GM18498 (cell line): ENCODE measurements around the gene ACOXL.
"Not testable (repeated sequence)": the region's sequence is repeated elsewhere in the genome, so short reads cannot be mapped to it uniquely, and the experiment has no call there.

Experiments
- ATAC-seq: cut with Tn5 transposase; IDR thresholded peaks from one replicate; pipeline ENCODE4 v1.9.1; 2021; ENCODE audit warnings: mild to moderate bottlenecking, moderate library complexity; ENCODE audit not compliant: unreplicated experiment

Gene ACOXL

DNA sequence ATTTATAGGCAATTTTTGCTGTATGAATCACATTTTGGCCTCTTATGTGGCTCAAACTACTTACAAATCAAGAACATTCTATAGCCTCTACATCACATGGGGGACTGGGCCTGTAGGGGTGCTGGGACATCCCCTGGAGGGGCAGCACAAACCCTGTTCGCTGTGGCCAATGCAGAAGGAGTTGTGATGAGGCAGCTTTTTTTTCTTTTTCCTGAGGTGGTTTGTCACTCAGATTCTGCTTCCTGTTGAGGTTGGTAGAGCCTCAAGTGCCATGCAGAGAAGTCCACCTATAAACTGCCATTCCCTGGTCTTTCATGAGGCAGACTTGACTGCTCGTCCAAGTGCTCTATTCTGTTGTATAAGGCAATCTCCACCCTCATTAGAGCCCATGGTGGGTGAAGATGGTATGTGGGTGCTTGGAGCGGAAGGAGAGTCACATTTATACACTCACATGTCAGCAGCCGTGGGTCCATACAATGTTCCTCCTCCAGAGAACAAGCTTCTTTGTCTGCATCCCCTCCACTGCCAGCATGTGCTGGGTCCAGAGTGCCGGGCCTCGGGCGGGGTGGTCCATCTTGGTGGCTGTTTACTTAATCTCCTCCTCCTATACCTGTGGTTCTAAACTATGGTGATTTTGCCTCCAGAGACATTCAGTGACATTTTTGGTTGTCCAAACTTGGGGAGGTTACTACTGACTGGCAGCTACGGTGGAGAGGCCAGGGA, 120.3 kb downstream of the ACOXL start:
- no peak for ATAC-seq

DNA sequence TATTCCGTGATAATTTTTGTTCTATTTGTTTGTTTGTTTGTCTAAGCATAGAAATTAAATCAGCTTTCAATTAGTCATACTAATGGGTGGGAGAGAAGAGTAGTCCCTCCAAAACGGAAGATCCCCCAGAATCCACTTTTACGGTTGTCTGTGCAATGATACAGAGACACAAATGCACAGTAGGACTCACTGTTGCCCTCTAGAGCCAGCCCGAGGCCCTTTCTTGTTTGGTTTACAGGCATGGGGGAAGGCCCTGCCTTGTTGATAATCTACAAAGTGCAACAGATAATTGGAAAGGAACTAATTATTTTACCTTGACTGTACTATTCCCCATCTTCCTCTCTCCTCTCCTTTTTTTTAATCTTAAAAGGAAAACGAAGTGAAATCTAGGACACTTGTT, 121.1 kb downstream of the ACOXL start:
- no peak for ATAC-seq

DNA sequence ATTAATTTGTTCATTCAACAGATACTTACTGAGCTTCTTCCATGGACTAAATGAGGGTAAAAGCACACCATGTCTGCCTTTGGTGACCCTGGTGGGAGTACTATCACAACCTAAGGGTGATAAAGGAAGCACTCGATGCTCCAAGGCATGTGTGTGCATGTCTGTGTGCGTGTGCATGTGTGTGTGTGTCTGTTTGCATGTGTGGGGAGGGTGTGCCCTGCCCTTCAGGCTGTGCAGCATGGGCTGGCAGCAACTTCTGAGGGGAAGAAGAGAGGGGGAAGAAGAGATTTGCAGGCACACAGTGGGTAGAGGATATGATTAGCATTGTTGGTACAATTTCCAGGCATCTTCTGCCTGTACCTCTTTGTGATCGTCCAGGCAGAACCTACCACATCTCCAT, 121.6 kb downstream of the ACOXL start:
- no peak for ATAC-seq

DNA sequence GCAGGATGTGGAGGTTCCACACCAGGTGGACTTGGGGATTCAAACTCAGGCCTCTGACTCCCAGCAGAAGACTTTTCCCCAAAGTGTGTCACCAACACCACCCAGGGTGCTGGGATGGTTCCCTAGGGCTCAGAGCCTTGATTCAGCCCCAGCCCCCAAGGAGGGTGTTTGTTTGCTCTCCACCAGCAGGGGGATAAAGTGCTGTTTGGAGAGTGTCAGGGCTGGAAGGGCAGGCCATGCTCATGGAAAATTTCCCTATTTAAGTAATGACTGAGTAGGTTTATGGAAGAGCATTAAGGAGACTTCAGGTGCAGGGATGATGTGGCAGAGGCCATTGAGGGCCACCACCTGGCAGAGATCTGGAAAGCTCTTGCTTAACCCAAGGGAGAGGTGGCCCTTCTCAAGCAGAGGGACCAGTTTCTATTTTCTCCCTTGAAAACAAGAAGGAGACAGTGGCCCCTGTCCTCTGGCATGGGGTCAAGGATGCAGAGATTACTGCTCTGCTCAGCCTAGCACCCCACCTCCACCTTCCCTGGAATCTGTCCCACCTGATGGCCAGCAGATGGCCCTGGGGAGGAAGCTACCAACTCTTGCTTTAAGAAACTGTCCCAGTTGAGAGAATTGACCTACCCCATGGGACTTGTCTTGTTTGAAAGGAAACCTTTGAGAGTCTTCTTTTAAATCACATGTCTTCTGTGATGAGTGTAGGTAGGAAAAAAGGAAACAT, 122.1 kb downstream of the ACOXL start:
- ATAC-seq, result no peak

DNA sequence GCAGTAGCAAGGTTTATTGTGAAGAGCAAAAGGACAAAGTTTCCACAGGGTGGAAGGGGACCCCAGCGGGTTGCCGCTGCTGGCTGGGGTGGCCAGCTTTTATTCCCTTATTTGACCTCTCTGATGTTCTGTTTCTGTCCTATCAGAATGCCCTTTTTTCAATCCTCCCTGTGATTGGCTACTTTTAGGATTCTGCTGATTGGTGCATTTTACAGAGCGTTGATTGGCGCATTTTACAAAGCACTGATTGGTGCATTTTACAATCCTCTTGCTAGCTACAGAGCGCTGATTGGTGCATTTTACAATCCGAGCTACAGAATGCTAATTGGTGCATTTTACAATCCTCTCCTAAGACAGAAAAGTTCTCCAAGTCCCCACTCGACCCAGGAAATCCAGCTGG, 123.5 kb downstream of the ACOXL start:
- not testable (repeated sequence) for ATAC-seq

DNA sequence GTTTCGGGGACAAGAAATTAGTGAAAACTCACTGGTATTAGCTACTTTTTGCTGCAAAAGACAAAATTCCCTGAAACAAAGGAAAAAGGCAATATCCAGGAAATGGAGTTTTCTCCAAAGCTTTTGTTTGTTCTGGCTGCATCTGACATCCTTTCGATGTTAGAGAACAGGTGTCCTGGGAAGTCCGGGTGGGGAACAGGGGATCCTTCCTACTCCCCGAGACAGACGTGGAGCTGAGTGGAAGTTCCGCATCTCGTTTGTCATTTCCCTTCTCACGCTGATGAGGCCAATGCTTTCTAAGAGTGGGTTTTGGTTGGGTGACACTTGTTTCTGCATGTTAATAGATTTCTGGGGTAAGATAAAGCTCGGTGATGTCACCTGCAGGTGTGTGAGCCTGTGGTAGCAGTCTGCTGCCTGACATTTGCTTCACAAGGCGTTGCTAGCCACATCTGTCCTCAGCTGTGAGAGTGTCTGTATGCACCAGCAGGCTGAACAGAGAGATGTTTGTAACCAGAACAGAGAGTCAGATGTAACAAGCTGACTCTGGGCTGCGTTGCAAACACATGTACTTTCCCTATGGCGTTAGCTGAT, 125.9 kb downstream of the ACOXL start:
- ATAC-seq, result peak; percentile 88

DNA sequence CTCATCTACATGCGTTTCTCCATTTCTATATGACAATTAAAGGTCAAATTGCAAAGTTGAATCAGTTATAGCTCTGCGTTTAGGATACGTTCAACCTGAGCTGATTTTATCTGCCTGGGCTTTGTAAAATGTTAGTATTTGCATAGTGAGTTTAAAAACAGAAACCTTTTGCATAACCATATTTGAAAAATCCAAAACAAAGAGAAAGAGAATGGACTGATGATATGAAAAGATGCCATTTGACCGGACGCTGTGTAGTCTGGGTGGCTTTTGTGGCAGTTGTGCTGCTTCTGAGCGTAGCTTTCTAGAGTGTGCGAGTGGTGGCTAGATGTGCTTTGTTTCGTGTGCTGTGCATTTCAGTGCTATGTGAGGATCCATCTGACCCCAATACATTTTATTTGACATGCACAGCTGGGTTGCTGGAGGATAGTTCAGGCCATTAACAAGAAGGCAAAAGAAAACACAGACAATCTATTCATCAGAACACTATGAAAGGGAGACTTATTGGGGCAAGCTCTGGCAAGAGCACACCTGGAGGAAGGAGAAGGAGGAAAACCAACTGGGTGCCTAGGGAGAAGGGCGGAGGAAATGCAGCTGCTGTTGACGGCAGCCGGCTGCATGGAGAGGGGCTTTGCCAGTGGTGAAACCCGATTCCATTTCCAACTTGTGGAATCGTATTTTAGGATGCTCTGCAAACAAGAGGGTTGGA, 126.8 kb downstream of the ACOXL start:
- ATAC-seq, result peak; percentile 29

DNA sequence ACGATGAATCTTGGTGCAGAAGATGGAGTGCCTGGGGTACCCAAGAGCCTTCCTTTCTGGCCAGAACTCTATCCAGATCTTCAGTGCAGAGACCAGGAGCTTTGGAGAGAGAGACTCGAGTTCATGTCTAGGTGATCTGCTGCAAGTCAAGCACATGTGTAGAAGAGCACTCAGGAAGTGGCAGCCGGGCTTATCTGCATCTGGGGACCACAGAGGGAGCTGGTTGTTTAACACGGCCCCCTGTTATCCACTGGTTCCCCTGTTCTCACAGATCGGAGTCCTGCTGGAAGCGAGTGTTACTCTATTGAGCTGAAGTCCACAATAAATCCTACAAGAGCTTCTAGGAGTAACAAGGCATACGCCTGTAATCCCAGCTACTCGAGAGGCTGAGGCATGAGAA, 128.3 kb downstream of the ACOXL start:
- ATAC-seq, result no peak

DNA sequence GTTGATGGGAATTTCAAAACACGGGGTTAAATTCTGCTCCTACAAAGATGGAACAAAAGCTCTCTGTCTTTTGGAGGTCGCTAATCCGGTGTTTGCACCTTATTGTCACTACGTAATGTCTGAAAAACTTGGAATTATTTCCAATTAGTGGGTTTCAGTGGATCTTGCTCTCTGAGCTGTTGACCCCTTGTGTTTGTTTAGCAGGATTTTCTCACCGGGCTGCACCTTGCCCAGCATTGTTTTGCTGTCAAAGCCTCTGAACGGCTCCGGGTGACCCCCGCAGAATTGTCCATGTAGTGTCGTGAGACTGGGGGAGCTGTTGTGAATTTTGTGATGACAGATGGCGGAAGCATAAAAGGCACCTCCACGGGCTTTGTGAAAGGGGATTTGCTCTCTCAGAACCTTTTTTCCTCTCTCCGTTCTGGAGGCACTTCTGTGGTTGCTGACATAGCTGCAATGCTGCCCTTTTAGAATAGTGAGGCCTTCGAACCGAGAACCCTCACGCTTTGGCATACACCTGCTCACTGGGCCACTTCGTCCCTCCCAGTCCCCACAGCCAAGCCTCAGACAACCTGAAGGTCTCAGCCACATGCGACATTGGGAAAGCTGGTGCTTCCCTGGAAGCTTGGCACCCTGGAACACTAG, 129.4 kb downstream of the ACOXL start:
- ATAC-seq, result no peak

DNA sequence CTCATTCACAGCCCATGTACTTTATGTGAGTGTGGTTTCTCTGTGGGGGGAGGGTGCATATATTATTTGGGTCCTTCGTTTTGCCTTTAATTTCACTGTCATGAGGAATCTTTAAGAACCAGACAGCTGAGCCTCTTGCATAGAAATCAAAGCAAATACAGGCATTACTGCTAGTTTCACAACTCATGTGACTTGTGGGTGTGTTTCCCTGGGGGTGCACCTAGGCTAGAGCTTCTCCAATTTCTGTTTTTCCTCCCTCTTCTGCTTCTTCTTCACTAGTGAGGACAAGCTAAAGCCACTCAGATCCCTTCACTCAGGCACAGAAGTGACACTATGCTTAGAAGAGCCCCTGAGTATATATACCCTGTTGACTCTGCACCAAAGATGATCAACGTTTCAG, 131.4 kb downstream of the ACOXL start:
- no peak for ATAC-seq

DNA sequence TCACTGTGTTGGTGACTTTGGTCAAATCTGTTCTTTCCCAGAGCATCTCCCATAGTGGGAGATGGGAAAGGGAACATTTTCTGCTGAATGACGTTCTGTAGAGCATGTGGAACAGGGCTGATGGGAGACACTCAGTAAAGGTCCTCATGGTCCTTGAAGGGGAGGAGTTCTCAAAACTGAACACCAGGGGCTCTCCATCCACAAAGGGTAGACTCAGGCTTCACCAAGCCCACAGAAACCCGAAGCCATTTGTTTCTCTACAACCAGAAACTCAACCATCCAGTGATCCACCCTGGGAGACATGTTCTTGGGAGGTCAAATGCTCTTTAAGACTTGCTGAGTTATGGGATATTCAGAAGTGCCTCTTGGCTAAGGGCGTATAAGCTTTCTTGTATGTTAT, 131.8 kb downstream of the ACOXL start:
- no peak for ATAC-seq

DNA sequence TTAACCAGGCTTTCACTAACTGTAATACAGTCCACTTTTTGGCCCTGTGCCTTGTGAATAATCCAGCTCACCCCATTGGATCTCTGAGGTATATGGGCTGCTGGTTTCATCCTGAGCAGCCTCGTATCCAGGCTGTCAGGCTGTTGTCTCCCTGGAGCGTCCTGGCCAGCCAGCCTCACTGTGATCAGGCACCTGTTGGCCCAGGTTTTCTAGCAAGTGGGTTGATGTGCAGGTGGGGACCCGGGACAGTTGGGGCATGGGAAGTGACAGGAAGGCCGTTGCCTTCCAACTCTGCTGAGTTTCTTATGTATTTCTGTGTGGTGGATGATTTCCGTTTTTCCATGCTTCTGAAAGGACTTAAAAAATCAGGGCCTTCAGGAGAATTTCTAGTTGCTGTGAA, 132.4 kb downstream of the ACOXL start:
- ATAC-seq, result no peak

DNA sequence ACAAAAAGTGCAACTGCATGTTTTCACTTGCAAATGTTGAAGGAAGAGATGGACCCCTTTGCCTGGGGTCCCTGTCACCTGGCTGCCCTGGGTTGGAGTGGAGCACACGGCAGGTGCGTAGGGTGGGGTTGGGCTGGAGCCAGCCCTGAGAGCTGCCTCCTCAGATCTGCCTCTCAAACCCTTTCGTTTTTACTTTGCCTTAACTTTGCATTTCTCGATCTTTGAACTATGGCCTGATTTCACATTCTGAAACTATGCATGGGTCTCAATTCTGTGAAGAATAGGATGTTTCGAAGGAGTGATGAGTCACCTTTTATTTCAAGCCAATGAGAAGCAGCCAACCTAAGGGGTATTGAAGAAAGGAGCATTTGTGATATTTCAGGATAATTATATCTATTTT, 132.8 kb downstream of the ACOXL start:
- ATAC-seq, result peak; percentile 94

DNA sequence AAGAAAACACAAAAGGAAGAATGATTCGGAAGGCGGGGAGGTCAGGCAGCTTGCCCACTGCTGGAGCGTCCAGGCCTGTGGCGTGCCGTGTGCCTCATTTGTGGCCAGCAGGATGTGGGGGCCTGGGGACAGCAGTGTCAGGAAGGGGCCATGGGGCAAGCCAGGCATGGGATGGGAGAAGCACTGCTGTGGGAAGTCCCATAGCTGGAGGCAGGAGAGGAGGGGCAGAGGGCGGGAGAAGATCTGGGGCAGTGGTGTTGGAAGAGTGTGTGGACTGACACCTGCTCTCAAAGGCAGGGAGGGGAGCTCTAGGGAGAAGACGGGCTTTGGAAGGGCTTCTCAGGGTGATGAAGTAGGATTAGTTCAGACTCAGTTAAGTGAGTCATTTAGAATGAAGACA, 133.7 kb downstream of the ACOXL start:
- no peak for ATAC-seq

DNA sequence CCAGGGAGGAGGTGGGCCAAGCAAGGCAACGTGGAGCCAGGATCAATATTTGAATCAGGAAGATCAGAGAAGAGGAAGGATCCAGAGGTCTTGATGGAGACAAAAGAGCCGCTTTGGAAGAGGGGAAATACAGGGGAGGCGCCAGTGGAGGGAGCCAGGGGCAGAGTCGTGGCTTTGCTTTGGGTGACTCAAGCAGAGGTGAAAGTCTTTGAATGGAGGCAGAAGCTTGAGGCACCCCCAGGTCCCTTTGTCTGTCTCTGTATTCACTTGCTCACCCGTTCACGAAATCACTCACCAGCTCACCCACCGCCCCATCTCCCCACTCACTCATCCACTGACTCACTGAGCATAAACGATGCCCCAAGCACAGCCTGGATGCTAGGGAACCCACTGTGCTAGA, 134.1 kb downstream of the ACOXL start:
- no peak for ATAC-seq

DNA sequence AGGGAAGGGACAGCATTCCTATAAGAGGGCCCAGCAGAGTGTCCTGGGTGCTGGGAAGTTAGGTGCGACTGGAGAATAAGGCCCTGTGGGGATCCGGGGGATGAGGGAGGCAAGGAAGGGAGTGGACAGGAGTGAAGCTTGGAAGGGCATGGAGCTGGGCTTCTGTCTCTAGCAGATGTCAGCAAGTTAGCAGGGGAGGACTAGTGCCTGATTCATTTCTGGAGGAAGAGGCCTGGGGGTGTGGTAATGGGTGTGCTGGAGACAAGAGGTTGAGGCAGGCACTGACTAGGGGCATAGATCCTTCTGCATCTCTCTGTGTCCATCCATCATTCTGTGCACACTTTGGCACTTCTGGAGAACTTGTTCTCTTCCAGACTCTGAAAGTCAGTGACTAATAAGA, 134.7 kb downstream of the ACOXL start:
- no peak for ATAC-seq

DNA sequence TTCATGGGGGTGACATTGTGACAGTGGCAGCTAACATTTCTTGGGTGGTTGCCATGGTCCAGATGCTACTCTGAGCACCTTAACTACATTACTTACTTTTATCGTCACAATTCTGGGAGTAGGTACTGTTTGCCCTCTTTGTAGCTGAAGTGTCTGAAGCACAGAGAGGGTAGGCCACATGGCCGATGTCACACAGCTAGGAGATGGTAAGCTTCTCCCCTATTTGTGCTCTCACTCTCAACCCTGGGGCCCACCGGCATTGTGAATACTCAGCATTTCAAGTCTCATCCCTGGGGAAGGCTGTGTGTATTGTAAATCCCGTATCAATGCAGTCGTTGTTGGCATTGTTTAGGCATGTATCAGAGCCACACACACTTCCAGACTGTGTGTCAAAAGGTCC, 136.6 kb downstream of the ACOXL start:
- ATAC-seq, result no peak

DNA sequence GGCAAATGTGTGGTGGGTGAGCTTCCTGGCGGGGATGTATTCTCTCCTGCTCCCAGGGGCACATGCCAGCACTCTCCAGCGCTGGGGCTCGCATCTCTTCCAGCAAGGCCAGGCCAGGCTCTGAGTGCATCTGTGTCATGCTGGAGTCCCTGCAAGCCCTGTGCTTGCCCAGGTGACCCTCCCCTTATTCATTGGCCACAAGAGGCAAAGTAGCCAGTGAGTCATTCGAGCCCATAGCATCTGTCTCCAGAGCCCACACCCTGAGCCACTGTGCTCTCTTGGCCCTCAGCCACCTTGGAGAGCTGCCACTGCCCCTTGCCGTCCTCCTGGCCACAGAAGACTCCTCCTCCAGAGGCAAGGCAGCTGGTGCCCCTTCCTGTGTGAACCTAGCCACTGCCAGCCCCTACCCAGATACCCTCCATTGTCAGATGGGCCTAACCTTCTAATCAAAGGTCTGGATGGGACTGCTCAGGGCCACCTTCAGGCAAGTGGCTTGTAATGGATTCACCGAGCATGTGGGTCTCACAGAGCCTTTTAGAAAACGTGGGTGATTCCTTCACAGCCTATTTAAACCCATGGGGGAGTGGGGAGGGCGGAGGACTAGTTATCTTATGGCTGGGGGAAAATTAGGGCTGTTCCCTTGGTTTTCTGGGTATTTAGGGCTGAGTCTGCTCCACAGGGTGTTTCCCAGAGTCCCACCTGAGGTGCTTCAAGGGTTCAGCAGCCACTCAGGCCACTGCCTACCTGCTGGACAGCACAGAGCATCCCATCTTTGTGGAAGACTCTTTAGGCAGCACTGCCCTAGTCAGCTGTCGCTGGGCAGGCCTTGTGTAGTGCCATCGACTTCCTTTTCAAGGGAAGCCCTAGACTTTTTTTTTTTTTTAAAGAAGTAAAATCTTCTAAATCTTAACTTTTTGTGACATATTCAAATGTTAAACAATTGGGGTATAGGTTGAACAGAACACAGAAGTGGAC, 137.4 kb downstream of the ACOXL start:
- ATAC-seq, result no peak

DNA sequence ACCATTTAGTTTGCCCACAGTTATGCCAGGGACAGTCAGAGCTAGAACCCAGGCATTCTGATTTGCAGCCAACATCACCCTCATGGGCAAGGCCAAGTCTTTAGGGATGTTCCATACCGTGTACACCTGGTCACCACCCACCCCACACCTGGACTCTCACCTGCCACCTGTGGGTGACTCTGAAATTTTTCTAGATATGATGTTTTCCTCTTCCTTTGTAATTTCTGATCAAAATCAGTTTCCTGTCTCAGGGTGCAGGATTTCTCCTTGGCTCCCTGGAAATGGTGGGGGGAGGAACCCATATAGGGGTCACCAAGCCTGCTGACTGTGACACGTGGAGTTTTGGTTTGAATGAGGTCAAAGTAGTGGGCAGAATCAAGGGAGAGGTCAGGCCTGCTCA, 138.2 kb downstream of the ACOXL start:
- ATAC-seq, result no peak

DNA sequence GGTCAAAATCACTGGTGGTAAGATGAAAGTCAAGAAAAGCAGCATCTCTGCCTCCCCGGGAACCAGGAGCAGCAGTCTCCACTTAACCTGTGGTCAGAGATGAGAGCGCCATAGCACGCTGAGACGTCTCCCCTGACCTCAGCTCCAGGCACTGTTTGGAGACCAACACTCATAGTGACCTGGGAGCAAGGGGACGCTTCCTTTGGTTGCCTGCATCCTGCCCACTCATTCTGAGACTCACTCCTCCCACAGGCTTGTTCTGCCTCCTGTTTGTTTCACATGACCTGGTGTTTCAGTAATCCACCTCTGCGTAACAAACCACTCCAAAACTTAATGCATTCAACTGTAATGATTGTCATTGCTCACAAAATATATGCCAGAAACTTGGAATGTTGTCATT, 139.3 kb downstream of the ACOXL start:
- no peak for ATAC-seq
